ENCODE data around the gene GAST. TPM values are rescaled to one million over a fixed set of nuclear protein-coding genes. Genes with fewer than 3 reads are reported as not detected.

Gene GAST
- total and polyA plus RNA-seq, 9 of the 15 experiments (the other 6 are each of a cell fraction or from before 2014, with no cell fraction given), result not detected

DNA sequence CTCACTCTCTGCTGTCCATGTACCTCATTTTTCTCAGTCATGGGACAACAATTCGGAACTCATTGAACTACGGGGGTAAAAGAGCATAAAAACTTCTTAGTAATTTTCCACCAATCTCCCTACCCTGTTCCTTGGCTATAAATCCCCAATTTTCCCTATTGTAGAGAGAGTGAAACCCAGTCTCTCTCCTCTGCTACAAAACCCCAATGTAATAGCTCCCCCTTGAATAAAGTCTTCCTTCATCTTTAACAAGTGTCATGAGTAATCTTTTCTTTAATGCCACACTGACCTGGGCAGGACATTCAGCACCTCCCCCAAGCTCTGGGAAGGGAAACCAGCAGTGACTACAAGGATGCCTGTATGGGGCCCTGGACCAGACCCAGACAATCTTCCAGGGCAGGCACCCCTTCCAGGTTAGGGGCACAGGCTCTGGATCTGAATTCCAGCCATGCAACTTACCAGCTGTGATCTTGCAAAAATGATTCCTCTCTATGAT, 33.7 kb upstream of the GAST start (continued):
- TF ChIP-seq, protein P1, sequence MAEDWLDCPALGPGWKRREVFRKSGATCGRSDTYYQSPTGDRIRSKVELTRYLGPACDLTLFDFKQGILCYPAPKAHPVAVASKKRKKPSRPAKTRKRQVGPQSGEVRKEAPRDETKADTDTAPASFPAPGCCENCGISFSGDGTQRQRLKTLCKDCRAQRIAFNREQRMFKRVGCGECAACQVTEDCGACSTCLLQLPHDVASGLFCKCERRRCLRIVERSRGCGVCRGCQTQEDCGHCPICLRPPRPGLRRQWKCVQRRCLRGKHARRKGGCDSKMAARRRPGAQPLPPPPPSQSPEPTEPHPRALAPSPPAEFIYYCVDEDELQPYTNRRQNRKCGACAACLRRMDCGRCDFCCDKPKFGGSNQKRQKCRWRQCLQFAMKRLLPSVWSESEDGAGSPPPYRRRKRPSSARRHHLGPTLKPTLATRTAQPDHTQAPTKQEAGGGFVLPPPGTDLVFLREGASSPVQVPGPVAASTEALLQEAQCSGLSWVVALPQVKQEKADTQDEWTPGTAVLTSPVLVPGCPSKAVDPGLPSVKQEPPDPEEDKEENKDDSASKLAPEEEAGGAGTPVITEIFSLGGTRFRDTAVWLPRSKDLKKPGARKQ (CRISPR knock-in tag; IDR thresholded peaks at IDR 0.05), result no peak
- TF ChIP-seq WHSC1 (IDR thresholded peaks at IDR 0.05; ENCODE audit: low read length) (no peak), IFI16 (CRISPR knock-in tag; IDR thresholded peaks at IDR 0.05) (no peak), RBM17 (IDR thresholded peaks at IDR 0.05; ENCODE audit: borderline replicate concordance, low read depth, low read length) (no peak), POLR2B (IDR thresholded peaks at IDR 0.05; ENCODE audit: low read depth, partially characterized antibody) (peak; percentile 99), TBP (optimal IDR thresholded peaks at IDR 0.05; ENCODE audit: low read depth, low read length) (no peak), MTA3 (IDR thresholded peaks at IDR 0.05; ENCODE audit: borderline replicate concordance) (peak; percentile 88), KLF13 (tag; IDR thresholded peaks at IDR 0.05; ENCODE audit: borderline replicate concordance, low read depth) (peak; percentile 78; the same call in 1 of the 2 replicates), HIVEP1 (CRISPR knock-in tag; IDR thresholded peaks at IDR 0.05) (no peak), ATF7 (IDR thresholded peaks at IDR 0.05) (no peak), ZNF134 (CRISPR knock-in tag; conservative IDR thresholded peaks at IDR 0.05) (no peak), NR2C1 (IDR thresholded peaks at IDR 0.05) (peak; percentile 43; the same call in 1 of the 2 replicates), NR2C1 (tag; IDR thresholded peaks at IDR 0.05) (no peak), NFRKB (IDR thresholded peaks at IDR 0.05; ENCODE audit: low read depth) (0 out of 2 replicates have a peak, but pooled peaks have one; percentile 75), TEAD2 (tag; IDR thresholded peaks at IDR 0.05) (peak; percentile 2; the same call in 1 of the 2 replicates), ZNF143 (CRISPR knock-in tag; IDR thresholded peaks at IDR 0.05) (no peak), EZH2 (IDR thresholded peaks at IDR 0.05; ENCODE audit: borderline replicate concordance, low read depth, low read length) (no peak), MECOM (CRISPR knock-in tag; IDR thresholded peaks at IDR 0.05) (no peak), CCNT2 (IDR thresholded peaks at IDR 0.05; ENCODE audit: borderline replicate concordance, extremely low read depth, insufficient read length, low read depth, low read length) (no peak), MCM3 (IDR thresholded peaks at IDR 0.05) (no peak), POLR2AphosphoS2 (IDR thresholded peaks at IDR 0.05; ENCODE audit: low read length) (peak; percentile 98), GATAD2B (IDR thresholded peaks at IDR 0.05; ENCODE audit: borderline replicate concordance) (peak; percentile 77; the same call in 1 of the 2 replicates), ZNF197 (CRISPR knock-in tag; IDR thresholded peaks at IDR 0.05; ENCODE audit: low read depth) (no peak)
- TF ChIP-seq, protein P2, sequence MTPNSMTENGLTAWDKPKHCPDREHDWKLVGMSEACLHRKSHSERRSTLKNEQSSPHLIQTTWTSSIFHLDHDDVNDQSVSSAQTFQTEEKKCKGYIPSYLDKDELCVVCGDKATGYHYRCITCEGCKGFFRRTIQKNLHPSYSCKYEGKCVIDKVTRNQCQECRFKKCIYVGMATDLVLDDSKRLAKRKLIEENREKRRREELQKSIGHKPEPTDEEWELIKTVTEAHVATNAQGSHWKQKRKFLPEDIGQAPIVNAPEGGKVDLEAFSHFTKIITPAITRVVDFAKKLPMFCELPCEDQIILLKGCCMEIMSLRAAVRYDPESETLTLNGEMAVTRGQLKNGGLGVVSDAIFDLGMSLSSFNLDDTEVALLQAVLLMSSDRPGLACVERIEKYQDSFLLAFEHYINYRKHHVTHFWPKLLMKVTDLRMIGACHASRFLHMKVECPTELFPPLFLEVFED (CRISPR knock-in tag; conservative IDR thresholded peaks at IDR 0.05), result peak; percentile 100
- TF ChIP-seq, protein P3, sequence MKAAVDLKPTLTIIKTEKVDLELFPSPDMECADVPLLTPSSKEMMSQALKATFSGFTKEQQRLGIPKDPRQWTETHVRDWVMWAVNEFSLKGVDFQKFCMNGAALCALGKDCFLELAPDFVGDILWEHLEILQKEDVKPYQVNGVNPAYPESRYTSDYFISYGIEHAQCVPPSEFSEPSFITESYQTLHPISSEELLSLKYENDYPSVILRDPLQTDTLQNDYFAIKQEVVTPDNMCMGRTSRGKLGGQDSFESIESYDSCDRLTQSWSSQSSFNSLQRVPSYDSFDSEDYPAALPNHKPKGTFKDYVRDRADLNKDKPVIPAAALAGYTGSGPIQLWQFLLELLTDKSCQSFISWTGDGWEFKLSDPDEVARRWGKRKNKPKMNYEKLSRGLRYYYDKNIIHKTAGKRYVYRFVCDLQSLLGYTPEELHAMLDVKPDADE (conservative IDR thresholded peaks at IDR 0.05; ENCODE audit: control insufficient read depth, low read depth, low read length), result peak; percentile 92
- TF ChIP-seq, protein P4, sequence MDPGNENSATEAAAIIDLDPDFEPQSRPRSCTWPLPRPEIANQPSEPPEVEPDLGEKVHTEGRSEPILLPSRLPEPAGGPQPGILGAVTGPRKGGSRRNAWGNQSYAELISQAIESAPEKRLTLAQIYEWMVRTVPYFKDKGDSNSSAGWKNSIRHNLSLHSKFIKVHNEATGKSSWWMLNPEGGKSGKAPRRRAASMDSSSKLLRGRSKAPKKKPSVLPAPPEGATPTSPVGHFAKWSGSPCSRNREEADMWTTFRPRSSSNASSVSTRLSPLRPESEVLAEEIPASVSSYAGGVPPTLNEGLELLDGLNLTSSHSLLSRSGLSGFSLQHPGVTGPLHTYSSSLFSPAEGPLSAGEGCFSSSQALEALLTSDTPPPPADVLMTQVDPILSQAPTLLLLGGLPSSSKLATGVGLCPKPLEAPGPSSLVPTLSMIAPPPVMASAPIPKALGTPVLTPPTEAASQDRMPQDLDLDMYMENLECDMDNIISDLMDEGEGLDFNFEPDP (CRISPR knock-in tag; IDR thresholded peaks at IDR 0.05), result peak; percentile 93
